22Rv1 (cell line): ENCODE results near the gene FGGY.

ENCODE experiments used
- CTCF ChIP-seq: fragments of 450-650 bp; IDR thresholded peaks from 2 replicates; pipeline ENCODE4 v1.5.1; 2017; ENCODE audit warnings: mild to moderate bottlenecking
- ZFX ChIP-seq: fragments of 450-650 bp; IDR thresholded peaks from 2 replicates; pipeline ENCODE4 v1.6.1; 2017; ENCODE audit warnings: antibody characterized with exemption, borderline replicate concordance

DNA sequence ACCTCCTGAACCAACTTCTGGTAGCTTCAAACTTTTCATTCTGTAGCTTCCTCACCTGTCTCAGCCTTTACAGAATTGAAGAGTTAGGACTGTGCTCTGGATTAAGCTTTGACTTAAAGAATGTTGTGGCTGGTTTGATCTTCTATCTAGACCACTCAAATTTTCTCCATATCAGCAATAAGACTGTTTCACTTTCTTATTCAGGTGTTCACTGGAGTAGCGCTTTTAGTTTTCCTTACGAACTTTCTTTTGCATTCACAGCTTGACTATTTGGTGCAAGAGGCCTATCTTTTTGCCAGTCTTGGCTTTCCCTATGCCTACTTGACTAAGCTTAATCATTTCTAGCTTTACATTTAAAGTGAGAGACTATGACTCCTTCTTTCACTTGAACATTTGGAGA is 31.5 kb downstream of the FGGY start:
- TF ChIP-seq CTCF (no peak), ZFX (no peak)
